Hypothalamus (tissue), 51 donors: Measurements from ENCODE around the gene COX14.
"Not testable (repeated sequence)": the region's sequence is repeated elsewhere in the genome, so short reads cannot be mapped to it uniquely, and the experiment has no call there.

Source experiments
- DNase-seq, 51 donors: peaks; one replicate each; lab custom pipeline; 2025; lab: John Stamatoyannopoulos, UW

The COX14 gene

GRCh38 chr12:50111693-50112455 is at the start of gene COX14:
TSS of gene COX14 (plus strand) at chr12:50112236. CDS start at chr12:50120044, 7,808 bp downstream.
- DNase-seq, result peak; percentile 89 to 100 (median 99)

GRCh38 chr12:50062728-50063460 is 49.1 kb upstream of the COX14 start:
- DNase-seq, result peak in 24 of 51 donors; percentile 11 to 71 (median 36)

- no peak for DNase-seq
Measured at GRCh38 chr12:50065726-50066310, 46.2 kb upstream of the COX14 start.

- no peak for DNase-seq
Measured at GRCh38 chr12:50066402-50066801, 45.6 kb upstream of the COX14 start.

GRCh38 chr12:50069069-50069468 is 43.0 kb upstream of the COX14 start:
- DNase-seq, result no peak

- no peak for DNase-seq
Measured at GRCh38 chr12:50069539-50069938, 42.5 kb upstream of the COX14 start.

- peak in 49 of 51 donors; percentile 22 to 88 (median 58) for DNase-seq
Measured at GRCh38 chr12:50070314-50071060, 41.5 kb upstream of the COX14 start.

- no peak for DNase-seq
Measured at GRCh38 chr12:50072198-50072907, 39.7 kb upstream of the COX14 start.

GRCh38 chr12:50073206-50073605 is 38.8 kb upstream of the COX14 start:
- no peak for DNase-seq

- no peak for DNase-seq
Measured at GRCh38 chr12:50073712-50074111, 38.3 kb upstream of the COX14 start.

GRCh38 chr12:50074936-50075807 is 36.9 kb upstream of the COX14 start:
- peak; percentile 19 to 87 (median 65) for DNase-seq

- DNase-seq, result no peak
Measured at GRCh38 chr12:50075808-50076170, 36.2 kb upstream of the COX14 start.

GRCh38 chr12:50077099-50077498 is 34.9 kb upstream of the COX14 start:
- DNase-seq, result no peak

- DNase-seq, result no peak
Measured at GRCh38 chr12:50078281-50078680, 33.8 kb upstream of the COX14 start.

GRCh38 chr12:50079771-50080170 is 32.3 kb upstream of the COX14 start:
- DNase-seq, result no peak

GRCh38 chr12:50081096-50081808 is 30.8 kb upstream of the COX14 start:
- no peak for DNase-seq

GRCh38 chr12:50082644-50083043 is 29.4 kb upstream of the COX14 start:
- DNase-seq, result no peak

- no peak for DNase-seq
Measured at GRCh38 chr12:50083301-50083700, 28.7 kb upstream of the COX14 start.

GRCh38 chr12:50084409-50084774 is 27.6 kb upstream of the COX14 start:
- not testable (repeated sequence) for DNase-seq
